CD8-positive, alpha-beta memory T cell (primary cell): ENCODE data around the gene TBX15. TPM values are rescaled to one million over a fixed set of nuclear protein-coding genes. Genes with fewer than 3 reads are reported as not detected.
"Not testable (repeated sequence)": the region's sequence is repeated elsewhere in the genome, so short reads cannot be mapped to it uniquely, and the experiment has no call there.

Experiments
- CTCF ChIA-PET: fragments of 350-600 bp; sonication (Branson Sonifier 250); formaldehyde crosslinking; loops from one replicate; lab custom pipeline; 2021; ENCODE audit warnings: antibody characterized with exemption; lab: Charles Lee
- POLR2A ChIA-PET: fragments of 350-600 bp; sonication (Branson Sonifier 250); formaldehyde crosslinking; loops from one replicate; lab custom pipeline; 2021; ENCODE audit warnings: antibody characterized with exemption; lab: Charles Lee
- DNase-seq, 5 donors: peaks; one replicate each; pipeline versions ENCODE4 v3.0.0 to v3.0.0-alpha.2; 2020 to 2022; ENCODE audit warnings: mixed read lengths in 1 of 5
- H3K27ac ChIP-seq: one replicate; pipeline ENCODE4 v1.7.0; 2013; ENCODE audit warnings: low read depth, mild to moderate bottlenecking, low read length, moderate library complexity
- H3K27me3 ChIP-seq: 2 replicates; pipeline ENCODE4 v1.7.0; 2013; ENCODE audit warnings: low read length, mild to moderate bottlenecking; ENCODE audit not compliant: insufficient read depth, poor library complexity, severe bottlenecking
- H3K36me3 ChIP-seq: 2 replicates; pipeline ENCODE4 v1.7.0; 2013; ENCODE audit warnings: mild to moderate bottlenecking, low read length, moderate library complexity; ENCODE audit not compliant: insufficient read depth
- H3K4me1 ChIP-seq: 2 replicates; pipeline ENCODE4 v1.7.0; 2013; ENCODE audit warnings: mild to moderate bottlenecking, low read length, moderate library complexity; ENCODE audit not compliant: insufficient read depth
- H3K4me3 ChIP-seq: 2 replicates; pipeline ENCODE4 v1.7.0; 2013; ENCODE audit warnings: mild to moderate bottlenecking, low read length
- H3K9me3 ChIP-seq: 2 replicates; pipeline ENCODE4 v1.7.0; 2013; ENCODE audit warnings: mild to moderate bottlenecking, low read length
- H3K27ac Mint-ChIP-seq, 8 donors: one replicate each; pipeline ENCODE4 v1.8.0; 2020 to 2021; ENCODE audit warnings: mixed read lengths in 8 of 8, mild to moderate bottlenecking in 6 of 8, inconsistent platforms in 3 of 8, moderate library complexity in 3 of 8
- H3K27me3 Mint-ChIP-seq, 2 donors: one replicate each; pipeline ENCODE4 v1.8.0; 2020 to 2021; ENCODE audit warnings: mixed read lengths in 2 of 2, mild to moderate bottlenecking in 1 of 2, moderate library complexity in 1 of 2
- H3K36me3 Mint-ChIP-seq, 3 donors: one replicate each; pipeline ENCODE4 v1.8.0; 2020 to 2021; ENCODE audit warnings: mixed read lengths in 3 of 3, inconsistent platforms in 1 of 3, mild to moderate bottlenecking in 1 of 3
- H3K4me1 Mint-ChIP-seq, 3 donors: one replicate each; pipeline ENCODE4 v1.8.0; 2020 to 2021; ENCODE audit warnings: mixed read lengths in 3 of 3, inconsistent platforms in 1 of 3, mild to moderate bottlenecking in 1 of 3
- H3K4me3 Mint-ChIP-seq, 7 donors: one replicate each; pipeline ENCODE4 v1.8.0; 2020 to 2021; ENCODE audit warnings: mixed read lengths in 7 of 7, mild to moderate bottlenecking in 6 of 7, moderate library complexity in 4 of 7, inconsistent platforms in 2 of 7
- H3K9me3 Mint-ChIP-seq, 5 donors: one replicate each; pipeline ENCODE4 v1.8.0; 2020 to 2022; ENCODE audit warnings: mixed read lengths in 5 of 5, mild to moderate bottlenecking in 3 of 5, moderate library complexity in 2 of 5, inconsistent platforms in 1 of 5
- polyA plus RNA-seq: library from polyadenylated mRNA; unstranded; fragments of 300-500 nt; fragmentation: Illumina TruSeq; gene quantifications from one replicate; pipeline ENCODE4 v1.2.3, GENCODE V29; 2021
- total RNA-seq, 2 experiments: library from RNA; stranded (reverse); gene quantifications; one replicate each; pipeline ENCODE4 v1.2.3, GENCODE V29; 2021

TBX15 gene
- total and polyA plus RNA-seq, 3 experiments from 2014 or later = not detected

GRCh38 chr1:118916346-118916745 is 71.8 kb downstream of the TBX15 start:
- DNase-seq, H3K27ac ChIP-seq, H3K27ac Mint-ChIP-seq, H3K4me1 Mint-ChIP-seq, H3K27me3 Mint-ChIP-seq, H3K9me3 Mint-ChIP-seq, H3K4me3 Mint-ChIP-seq, H3K9me3 ChIP-seq, H3K36me3 ChIP-seq, H3K4me3 ChIP-seq, H3K4me1 ChIP-seq, H3K27me3 ChIP-seq, H3K36me3 Mint-ChIP-seq, POLR2A ChIA-PET, CTCF ChIA-PET: not testable (repeated sequence)

- peaks cover 2 to 4% of the 10 kb centered on the region in 2 donors for H3K27me3 Mint-ChIP-seq
- Histone ChIP-seq H3K27ac (no peak overlapping the region), H3K4me3 (no peak overlapping the region), H3K4me1 (no peaks in the 10 kb centered on the region), H3K9me3 (no peaks in the 10 kb centered on the region), H3K27me3 (no peaks in the 10 kb centered on the region), H3K36me3 (no peaks in the 10 kb centered on the region)
- H3K36me3 Mint-ChIP-seq = no peaks in the 10 kb centered on the region
- CTCF ChIA-PET = no interaction called here
- POLR2A ChIA-PET = no interaction called here
- H3K27ac Mint-ChIP-seq = peak overlapping the region in 1 of 8 donors; percentile 69
- H3K4me1 Mint-ChIP-seq = no peaks in the 10 kb centered on the region
- H3K9me3 Mint-ChIP-seq = peaks cover 0 to 4% (median 2%) of the 10 kb centered on the region in 5 donors
- no peak for DNase-seq
- no peak overlapping the region for H3K4me3 Mint-ChIP-seq
Observed at GRCh38 chr1:118914379-118915161, 73.6 kb downstream of the TBX15 start.

DNA sequence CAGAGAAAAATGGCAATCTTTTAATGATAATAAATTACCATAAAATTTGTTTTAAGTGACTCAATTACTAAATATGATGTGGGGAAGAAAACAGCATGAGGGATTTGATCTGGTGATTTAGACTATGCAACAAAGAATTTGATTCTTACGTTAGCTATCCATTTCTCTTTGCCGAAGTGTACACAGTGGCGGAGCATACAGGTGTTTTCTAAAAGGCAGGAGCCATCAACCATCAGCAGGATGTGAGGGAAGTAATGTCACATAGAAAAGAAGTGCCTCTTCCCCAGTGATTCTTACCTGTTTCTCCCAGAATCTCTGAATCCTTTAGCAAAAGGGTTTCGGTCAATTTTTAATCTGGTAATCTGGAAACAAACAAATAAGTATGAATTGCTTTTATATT is 74.3 kb downstream of the TBX15 start:
- Histone ChIP-seq H3K27ac (no peak overlapping the region), H3K27me3 (no peaks in the 10 kb centered on the region), H3K4me1 (no peaks in the 10 kb centered on the region), H3K36me3 (no peaks in the 10 kb centered on the region), H3K9me3 (no peaks in the 10 kb centered on the region), H3K4me3 (no peak overlapping the region)
- Mint-ChIP-seq H3K27me3 (peaks cover 0 to 2% of the 10 kb centered on the region in 2 donors), H3K9me3 (peaks cover 0 to 4% (median 2%) of the 10 kb centered on the region in 5 donors), H3K27ac (no peak overlapping the region), H3K4me1 (no peaks in the 10 kb centered on the region), H3K4me3 (no peak overlapping the region), H3K36me3 (no peaks in the 10 kb centered on the region)
- ChIA-PET POLR2A (no interaction called here), CTCF (no interaction called here)
- DNase-seq = no peak

- peaks cover 0 to 4% (median 2%) of the 10 kb centered on the region in 5 donors for H3K9me3 Mint-ChIP-seq
- CTCF ChIA-PET = no interaction called here
- H3K27ac ChIP-seq = no peak overlapping the region
- H3K27ac Mint-ChIP-seq = no peak overlapping the region
- no peak overlapping the region for H3K4me3 ChIP-seq
- no peaks in the 10 kb centered on the region for H3K9me3 ChIP-seq
- H3K4me3 Mint-ChIP-seq = no peak overlapping the region
- POLR2A ChIA-PET = no interaction called here
- H3K36me3 Mint-ChIP-seq = no peaks in the 10 kb centered on the region
- no peaks in the 10 kb centered on the region for H3K27me3 ChIP-seq
- H3K36me3 ChIP-seq = no peaks in the 10 kb centered on the region
- H3K27me3 Mint-ChIP-seq = peaks cover 0 to 1% of the 10 kb centered on the region in 2 donors
- DNase-seq = no peak
- no peaks in the 10 kb centered on the region for H3K4me1 ChIP-seq
- H3K4me1 Mint-ChIP-seq = no peaks in the 10 kb centered on the region
Observed at GRCh38 chr1:118912574-118912973, 75.6 kb downstream of the TBX15 start.

DNA sequence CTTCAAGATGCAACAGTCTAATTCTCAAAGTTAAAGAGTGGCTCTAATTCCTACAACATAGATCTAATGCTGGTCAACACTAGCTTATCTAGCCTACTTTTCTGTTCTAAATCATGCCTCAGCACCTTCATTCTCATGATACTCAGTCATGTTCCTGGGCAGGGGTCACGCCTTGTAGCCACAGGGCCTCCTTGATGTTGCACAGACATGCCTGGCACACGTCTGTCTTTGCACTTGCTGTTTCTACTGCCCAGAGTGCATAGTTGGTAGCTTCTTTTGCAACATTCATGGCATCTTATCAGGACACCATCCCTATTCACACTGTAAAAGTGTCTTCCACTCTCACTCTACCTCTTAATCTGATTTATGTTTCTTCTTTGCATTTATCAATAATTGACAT is 76.6 kb downstream of the TBX15 start:
- Histone ChIP-seq H3K4me3 (no peak overlapping the region), H3K27me3 (no peaks in the 10 kb centered on the region), H3K36me3 (no peaks in the 10 kb centered on the region), H3K4me1 (no peaks in the 10 kb centered on the region), H3K27ac (no peak overlapping the region), H3K9me3 (no peaks in the 10 kb centered on the region)
- CTCF ChIA-PET = no interaction called here
- Mint-ChIP-seq H3K36me3 (no peaks in the 10 kb centered on the region), H3K4me3 (no peak overlapping the region), H3K9me3 (peaks cover 0 to 6% (median 4%) of the 10 kb centered on the region in 5 donors), H3K27me3 (peaks cover 0 to 1% of the 10 kb centered on the region in 2 donors), H3K27ac (no peak overlapping the region), H3K4me1 (no peaks in the 10 kb centered on the region)
- POLR2A ChIA-PET = no interaction called here
- DNase-seq = no peak

GRCh38 chr1:118907466-118907865 is 80.7 kb downstream of the TBX15 start:
- no peak overlapping the region for H3K27ac ChIP-seq
- no peaks in the 10 kb centered on the region for H3K36me3 ChIP-seq
- Mint-ChIP-seq H3K36me3 (no peaks in the 10 kb centered on the region), H3K4me1 (no peaks in the 10 kb centered on the region), H3K9me3 (peaks cover 0 to 16% (median 4%) of the 10 kb centered on the region in 5 donors), H3K27me3 (no peaks in the 10 kb centered on the region), H3K4me3 (no peak overlapping the region), H3K27ac (no peak overlapping the region)
- H3K4me3 ChIP-seq = no peak overlapping the region
- H3K27me3 ChIP-seq = no peaks in the 10 kb centered on the region
- no peak for DNase-seq
- ChIA-PET POLR2A (no interaction called here), CTCF (no interaction called here)
- no peaks in the 10 kb centered on the region for H3K4me1 ChIP-seq
- no peaks in the 10 kb centered on the region for H3K9me3 ChIP-seq

- Mint-ChIP-seq H3K4me1 (no peaks in the 10 kb centered on the region), H3K4me3 (no peak overlapping the region), H3K36me3 (no peaks in the 10 kb centered on the region), H3K9me3 (peaks cover 0 to 20% (median 4%) of the 10 kb centered on the region in 5 donors), H3K27me3 (no peaks in the 10 kb centered on the region), H3K27ac (no peak overlapping the region)
- ChIA-PET CTCF (no interaction called here), POLR2A (no interaction called here)
- Histone ChIP-seq H3K27me3 (no peaks in the 10 kb centered on the region), H3K27ac (no peak overlapping the region), H3K4me1 (no peaks in the 10 kb centered on the region), H3K4me3 (no peak overlapping the region), H3K36me3 (no peaks in the 10 kb centered on the region), H3K9me3 (no peaks in the 10 kb centered on the region)
- DNase-seq = no peak
Observed at GRCh38 chr1:118905671-118906070, 82.5 kb downstream of the TBX15 start.

- POLR2A ChIA-PET = no interaction called here
- Mint-ChIP-seq H3K4me3 (no peak overlapping the region), H3K9me3 (peaks cover 0 to 20% (median 4%) of the 10 kb centered on the region in 5 donors), H3K4me1 (no peaks in the 10 kb centered on the region), H3K36me3 (no peaks in the 10 kb centered on the region), H3K27ac (no peak overlapping the region), H3K27me3 (no peaks in the 10 kb centered on the region)
- no peak for DNase-seq
- Histone ChIP-seq H3K4me3 (no peak overlapping the region), H3K36me3 (no peaks in the 10 kb centered on the region), H3K27me3 (no peaks in the 10 kb centered on the region), H3K4me1 (no peaks in the 10 kb centered on the region), H3K9me3 (no peaks in the 10 kb centered on the region), H3K27ac (no peak overlapping the region)
- CTCF ChIA-PET = no interaction called here
Observed at GRCh38 chr1:118905196-118905595, 82.9 kb downstream of the TBX15 start.
